ENCODE data around the gene CAMK1D. TPM values are rescaled to one million over a fixed set of nuclear protein-coding genes. Genes with fewer than 3 reads are reported as not detected.

The CAMK1D gene
- total and polyA plus RNA-seq, 2 of the 8 experiments (the other 6 are each of a cell fraction or from before 2014, with no cell fraction given) = 3.5 to 10.6 TPM

GRCh38 chr10:12663863-12664262 lies 314.5 kb downstream of the CAMK1D start:
- Histone ChIP-seq H3K4ac (replicated peaks; ENCODE audit: insufficient read length, low read depth, low read length) (no peak overlapping the region), H4K5ac (ENCODE audit: insufficient read length, low read depth, low read length) (no peak overlapping the region), H2BK5ac (ENCODE audit: low read depth, low read length) (no peak overlapping the region), H3K4me1 (replicated peaks in 1 of 4; ENCODE audit: control insufficient read depth in 3 of 4, insufficient read depth in 4 of 4, low read length in 3 of 4) (no peaks in the 10 kb centered on the region), H4K20me1 (replicated peaks in 1 of 2; ENCODE audit: control insufficient read depth in 1 of 2, insufficient read depth in 2 of 2, low read length in 2 of 2) (no peaks in the 10 kb centered on the region), H3K23ac (ENCODE audit: insufficient read length) (no peak overlapping the region), H3K56ac (replicated peaks; ENCODE audit: insufficient read length, low read depth, low read length) (no peak overlapping the region), H3K27ac (ENCODE audit: low read depth, low read length) (no peak overlapping the region), H2BK120ac (replicated peaks; ENCODE audit: low read depth, low read length) (no peak overlapping the region), H4K8ac (ENCODE audit: extremely low read depth, insufficient read depth, low read length) (no peak overlapping the region), H2BK15ac (ENCODE audit: low read length) (no peak overlapping the region), H3K23me2 (ENCODE audit: low read depth, low read length) (no peaks in the 10 kb centered on the region), H3K9me3 (ENCODE audit: insufficient read depth in 2 of 2, low read depth in 1 of 2, low read length in 1 of 2) (no peaks in the 10 kb centered on the region), H3K4me2 (ENCODE audit: insufficient read depth in 1 of 2, low read depth in 2 of 2, low read length in 2 of 2) (no peak overlapping the region), H3K36me3 (ENCODE audit: control insufficient read depth in 2 of 4, insufficient read depth in 4 of 4, low read length in 3 of 4) (no peaks in the 10 kb centered on the region), H3K9ac (replicated peaks in 1 of 4; ENCODE audit: extremely low read depth in 1 of 4, low read depth in 3 of 4, low read length in 3 of 4) (no peak overlapping the region), H3K79me2 (ENCODE audit: control insufficient read depth in 1 of 2, insufficient read depth in 2 of 2, low read length in 2 of 2) (no peaks in the 10 kb centered on the region), H3K14ac (ENCODE audit: insufficient read length) (no peak overlapping the region), H2AK5ac (ENCODE audit: low read depth, low read length) (no peak overlapping the region), H3K79me1 (ENCODE audit: low read depth, low read length) (no peaks in the 10 kb centered on the region), H2AFZ (ENCODE audit: low read length) (no peak overlapping the region), H2BK20ac (ENCODE audit: low read length) (no peak overlapping the region), H4K91ac (replicated peaks; ENCODE audit: insufficient read length, low read length) (no peak overlapping the region), H2BK12ac (ENCODE audit: low read depth, low read length) (no peak overlapping the region), H3K4me3 (ENCODE audit: extremely low read depth in 1 of 4, insufficient read depth in 2 of 4, low read depth in 3 of 4, low read length in 4 of 4) (no peak overlapping the region), H3K27me3 (replicated peaks in 1 of 4; ENCODE audit: control insufficient read depth in 3 of 4, extremely low read depth in 1 of 4, insufficient read depth in 3 of 4, low read length in 3 of 4) (peaks cover 0 to 1% (median 0%) of the 10 kb centered on the region in 4 experiments; a peak in 1 of 7 replicates), H3K18ac (ENCODE audit: extremely low read depth, low read length) (no peak overlapping the region)
- FAIRE-seq (no peak), DNase-seq (ENCODE audit: low read depth in 1 of 2, low spot score in 2 of 2) (no peak)
- ChIA-PET POLR2A (ENCODE audit: partially characterized antibody) (no interaction called here), CTCF (ENCODE audit: partially characterized antibody) (no interaction called here)
- 94% methylated on average over 1 of the region's 1 CpG; no CpG with 5 or more reads in 1 of the 2 experiments for WGBS, 2 experiments (ENCODE audit: extremely low coverage in 1 of 2, insufficient coverage in 1 of 2, insufficient read length in 1 of 2, insufficient replicate concordance in 2 of 2, low coverage in 1 of 2, low lambda C conversion rate in 2 of 2, missing lambda C conversion rate in 1 of 2)
- TF ChIP-seq CTBP2 (IDR thresholded peaks at IDR 0.05; ENCODE audit: borderline replicate concordance, insufficient read depth, insufficient read length, low read length) (no peak), SRF (IDR thresholded peaks at IDR 0.05; ENCODE audit: low read depth, low read length) (no peak), CHD2 (IDR thresholded peaks at IDR 0.05; ENCODE audit: low read length) (no peak), TBP (IDR thresholded peaks at IDR 0.05; ENCODE audit: low read depth, low read length) (no peak), GABPA (IDR thresholded peaks at IDR 0.05; ENCODE audit: borderline replicate concordance, insufficient read depth, low read length) (no peak), CEBPB (IDR thresholded peaks at IDR 0.05; ENCODE audit: low read depth, low read length) (no peak), TAF1 (IDR thresholded peaks at IDR 0.05; ENCODE audit: low read depth, low read length) (no peak), TEAD4 (IDR thresholded peaks at IDR 0.05; ENCODE audit: low read depth, low read length) (no peak), PHF8 (conservative IDR thresholded peaks at IDR 0.05; ENCODE audit: low read depth, low read length) (no peak), SIRT6 (IDR thresholded peaks at IDR 0.05; ENCODE audit: low read length) (no peak), EP300 (IDR thresholded peaks at IDR 0.05; ENCODE audit: borderline replicate concordance in 1 of 2, low read depth in 2 of 2, low read length in 2 of 2) (no peak), CBX8 (IDR thresholded peaks at IDR 0.05; ENCODE audit: borderline replicate concordance, low read depth, low read length) (no peak), E2F6 (IDR thresholded peaks at IDR 0.05) (no peak), SP4 (IDR thresholded peaks at IDR 0.05; ENCODE audit: low read length) (no peak)

Measured in H1 (cell line).